ENCODE results near the gene PNCK. TPM values are rescaled to one million over a fixed set of nuclear protein-coding genes. Genes with fewer than 3 reads are reported as not detected.

The PNCK gene
- total RNA-seq = not detected in 2 replicates

DNA sequence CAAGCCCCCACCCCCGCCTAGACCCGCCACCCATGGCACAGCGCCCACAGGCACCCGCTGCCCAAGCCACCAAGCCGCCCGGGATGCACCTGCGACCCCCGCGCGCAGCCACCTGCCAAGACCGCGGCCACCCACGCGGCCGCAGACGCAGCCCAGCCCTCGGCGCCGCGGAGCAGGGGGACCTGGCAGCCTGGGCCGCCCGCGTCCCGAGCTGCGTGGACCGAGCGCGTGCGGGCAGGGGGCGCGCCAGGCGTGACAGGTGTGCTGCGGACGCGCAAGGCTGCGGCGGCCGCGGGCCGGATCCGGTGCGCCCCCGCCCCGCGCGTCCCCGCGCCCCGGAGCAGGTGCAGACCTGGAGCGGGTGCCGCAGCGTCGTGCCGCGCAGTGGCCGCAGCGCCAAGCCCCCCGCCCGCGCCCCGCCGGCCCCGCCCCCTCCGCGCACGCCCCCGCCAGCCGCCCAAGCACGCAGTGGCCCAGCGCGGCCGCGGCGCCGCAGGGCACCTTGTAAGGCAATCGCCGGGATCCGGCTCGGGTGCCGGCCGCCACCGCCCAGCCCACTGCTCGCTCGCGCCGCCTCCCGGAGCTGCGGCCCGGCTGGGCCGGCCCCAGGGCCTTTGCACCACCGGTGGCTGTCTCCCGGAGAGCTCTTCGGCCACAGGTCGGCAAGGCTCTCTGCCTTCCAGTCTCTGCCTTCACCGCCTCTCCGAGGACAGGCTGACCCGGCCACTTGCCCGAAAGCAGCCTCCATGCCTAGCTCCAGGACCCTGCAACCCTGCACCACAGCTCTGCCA is at the start of gene PNCK:
PNCK (minus strand) TSS at position 386 of the 791 bp plus-strand sequence. CDS start 737 bp downstream, outside the sequence.

GRCh38 chrX:153687121-153688039 is 13.8 kb upstream of the PNCK start, which contains the start of gene SLC6A8:
SLC6A8 (plus strand) TSS chrX:153687926; CDS start chrX:153688575, 649 bp downstream.

GRCh38 chrX:153646620-153647373 is 26.8 kb downstream of the PNCK start, which contains the start of gene DUSP9:
DUSP9 (plus strand) TSS chrX:153647203; CDS start chrX:153647954, 751 bp downstream.

Small RNA genes lying within 50 kb of the gene (small RNA-seq; reads per million reads assigned to genes)
- gene RN7SL687P = not detected

Other genes starting within 250 kb of the PNCK start
- gene TREX2, start 227.8 kb downstream of the PNCK start, total RNA-seq = 2.0 and 5.9 TPM in 2 replicates
- 17.3 and 23.3 TPM in 2 replicates for gene HAUS7, start 203.2 kb downstream of the PNCK start, total RNA-seq
- gene BGN, start 178.8 kb downstream of the PNCK start, total RNA-seq = 71.8 and 339 TPM in 2 replicates
- gene ATP2B3, start 156.2 kb downstream of the PNCK start, total RNA-seq = not detected in 2 replicates
- gene CCNQ, start 74.7 kb downstream of the PNCK start, total RNA-seq = 34.7 and 38.2 TPM in 2 replicates
- gene DUSP9, start 26.6 kb downstream of the PNCK start, total RNA-seq = 0.19 and 0.33 TPM in 2 replicates
- gene SLC6A8, start 14.1 kb upstream of the PNCK start, total RNA-seq = 12.4 and 24.2 TPM in 2 replicates
- 245 and 312 TPM in 2 replicates for gene BCAP31, start 50.6 kb upstream of the PNCK start, total RNA-seq
- 13.8 and 18.3 TPM in 2 replicates for gene ABCD1, start 51.0 kb upstream of the PNCK start, total RNA-seq
- gene PLXNB3, start 90.4 kb upstream of the PNCK start, total RNA-seq = 11.0 and 11.4 TPM in 2 replicates
- gene SRPK3, start 107.2 kb upstream of the PNCK start, total RNA-seq = not detected in 2 replicates
- 53.2 and 57.8 TPM in 2 replicates for gene IDH3G, start 120.6 kb upstream of the PNCK start, total RNA-seq
- gene SSR4, start 120.9 kb upstream of the PNCK start, total RNA-seq = 177 and 318 TPM in 2 replicates
- 0.29 and 0.33 TPM in 2 replicates for gene PDZD4, start 156.7 kb upstream of the PNCK start, total RNA-seq
- under 0.01 and 0.19 TPM in 2 replicates for gene L1CAM, start 212.4 kb upstream of the PNCK start, total RNA-seq
- not detected in 2 replicates for gene AVPR2, start 230.9 kb upstream of the PNCK start, total RNA-seq